MV-4-11 (cell line): Measurements from ENCODE around the gene CIRBP.

Experiments used
- DNase-seq: peaks from one replicate; lab custom pipeline; 2025; lab: John Stamatoyannopoulos, UW

CIRBP gene

GRCh38 chr19:1230783-1231489 lies 38.2 kb upstream of the CIRBP start:
- DNase-seq: no peak

GRCh38 chr19:1231729-1232637 lies 37.1 kb upstream of the CIRBP start:
- no peak for DNase-seq

- peak; percentile 33 for DNase-seq
Observed at GRCh38 chr19:1232652-1233072, 36.5 kb upstream of the CIRBP start.

DNA sequence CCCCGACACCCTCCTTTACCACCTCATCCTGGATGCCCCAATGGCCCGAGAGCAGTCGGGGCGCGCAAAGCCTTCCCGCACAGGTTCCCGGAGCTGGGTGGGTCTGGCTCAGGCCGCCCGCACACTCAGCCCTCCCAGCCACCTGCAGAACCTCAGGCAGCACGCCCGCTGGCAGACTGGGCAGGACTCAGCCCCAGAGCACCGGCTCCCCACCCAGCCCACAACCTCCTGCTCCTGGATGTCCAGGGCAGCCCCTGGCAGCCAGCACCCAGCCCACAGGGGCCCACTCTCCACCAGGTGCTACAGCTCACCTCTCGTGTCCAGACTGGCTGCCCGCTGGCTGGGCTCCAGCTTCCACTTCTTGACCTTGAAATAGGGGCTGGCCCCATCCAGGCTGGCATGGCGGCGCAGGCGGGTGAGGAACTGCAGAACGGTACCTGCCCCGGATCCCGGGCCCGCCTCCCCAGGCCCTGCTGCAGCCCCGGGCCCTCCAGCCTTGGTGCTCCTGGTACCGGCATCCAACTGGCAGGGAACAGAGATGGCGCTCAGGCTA lies 35.9 kb upstream of the CIRBP start:
- no peak for DNase-seq

- no peak for DNase-seq
Observed at GRCh38 chr19:1234051-1234954, 34.8 kb upstream of the CIRBP start.

DNA sequence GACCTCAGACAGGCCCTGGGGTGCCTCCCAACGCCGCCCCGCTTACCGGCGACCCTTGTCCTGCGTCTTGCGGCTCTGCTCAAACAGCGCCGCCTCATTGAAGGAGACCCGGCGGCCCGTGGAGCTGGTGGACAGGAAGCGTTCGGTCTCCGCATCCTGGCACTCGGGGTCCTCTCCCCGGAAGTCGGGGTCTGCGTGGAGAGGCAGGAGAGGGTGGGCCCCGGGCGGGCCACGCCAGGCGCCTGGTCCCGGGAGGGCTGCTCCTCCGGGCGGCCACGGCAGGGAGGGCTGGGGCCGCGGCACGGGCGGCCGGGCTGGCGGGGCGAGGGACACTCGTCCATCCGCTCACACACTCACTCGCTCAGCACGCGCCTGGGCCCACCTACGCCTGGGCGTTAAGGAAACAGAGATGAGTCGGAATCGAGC lies 34.2 kb upstream of the CIRBP start:
- DNase-seq: no peak

DNA sequence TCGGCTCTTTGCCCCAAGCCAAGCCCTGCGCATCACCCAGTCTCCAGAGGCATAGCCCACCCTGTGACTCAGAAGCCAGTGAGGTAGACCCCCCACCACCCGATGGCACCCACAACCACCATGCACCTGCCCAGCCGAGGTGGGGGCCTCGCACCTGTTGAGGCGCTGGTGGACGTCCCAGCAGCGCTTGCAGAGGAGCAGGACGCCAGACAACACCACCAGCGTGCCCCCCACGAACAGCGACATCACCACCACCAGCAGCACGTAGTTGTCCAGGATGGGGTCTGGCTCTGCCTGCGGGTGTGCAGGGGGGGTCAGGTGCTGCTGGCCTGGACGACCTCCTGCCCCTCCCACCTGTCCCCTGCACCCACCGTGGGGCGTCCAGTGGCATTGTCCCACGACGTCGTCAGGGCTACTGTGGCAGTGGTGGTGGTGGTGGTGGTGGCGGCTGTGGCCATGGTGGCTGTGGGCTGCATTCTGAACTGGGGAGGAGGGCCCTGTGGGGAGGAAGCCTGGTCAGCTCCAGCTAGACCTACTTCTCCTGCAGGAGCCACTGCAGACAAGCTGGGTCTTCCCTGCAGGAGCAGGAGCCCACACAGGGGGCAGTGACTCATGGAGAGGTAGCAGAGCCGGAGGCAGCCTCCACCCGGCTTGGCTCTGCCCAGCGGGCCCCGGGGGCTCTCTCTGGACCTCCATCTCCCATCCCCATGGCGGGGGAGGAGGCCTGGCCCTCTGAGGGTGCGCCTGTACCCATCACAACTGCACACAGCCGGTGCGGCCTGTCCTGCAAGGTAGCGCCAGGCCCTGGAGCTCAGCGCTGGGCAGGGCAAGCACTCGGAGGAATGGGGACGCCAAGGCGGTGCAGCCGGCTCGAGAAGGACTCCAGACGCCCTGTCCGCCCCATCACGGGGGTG lies 33.2 kb upstream of the CIRBP start:
- DNase-seq: no peak

- DNase-seq: no peak
Observed at GRCh38 chr19:1236576-1236975, 32.6 kb upstream of the CIRBP start.

DNA sequence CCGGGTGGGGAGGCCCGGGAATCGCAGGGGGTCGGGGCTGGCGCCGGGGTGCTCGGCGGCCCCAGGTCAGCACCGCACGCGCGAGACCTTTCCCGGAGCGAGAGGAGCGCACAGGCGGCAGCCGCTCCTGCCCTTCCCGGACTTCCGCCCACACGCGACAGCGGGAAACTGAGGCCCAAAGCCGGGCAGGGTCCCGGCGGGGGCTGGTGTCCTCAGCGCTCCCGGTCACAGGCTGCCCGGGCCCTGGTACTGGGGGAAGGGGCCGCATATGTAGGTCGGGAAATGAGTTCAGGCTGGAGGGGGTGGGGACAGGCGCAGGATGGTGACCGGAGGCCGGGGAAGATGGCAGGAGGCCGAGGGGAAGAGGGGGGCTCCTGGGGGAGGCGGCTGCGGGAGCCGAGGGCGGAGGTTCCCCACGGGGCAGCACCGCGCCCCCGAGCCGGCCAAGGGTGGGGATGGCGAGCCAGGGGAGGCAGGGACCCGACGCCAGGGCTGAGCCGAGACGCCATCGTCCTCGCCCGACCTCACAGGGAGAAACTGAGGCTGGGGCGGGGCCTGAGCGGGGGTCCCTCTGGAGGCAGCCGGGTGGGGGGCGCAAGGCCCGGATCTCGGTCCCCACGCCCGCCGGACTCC lies 32.0 kb upstream of the CIRBP start:
- DNase-seq: no peak

DNA sequence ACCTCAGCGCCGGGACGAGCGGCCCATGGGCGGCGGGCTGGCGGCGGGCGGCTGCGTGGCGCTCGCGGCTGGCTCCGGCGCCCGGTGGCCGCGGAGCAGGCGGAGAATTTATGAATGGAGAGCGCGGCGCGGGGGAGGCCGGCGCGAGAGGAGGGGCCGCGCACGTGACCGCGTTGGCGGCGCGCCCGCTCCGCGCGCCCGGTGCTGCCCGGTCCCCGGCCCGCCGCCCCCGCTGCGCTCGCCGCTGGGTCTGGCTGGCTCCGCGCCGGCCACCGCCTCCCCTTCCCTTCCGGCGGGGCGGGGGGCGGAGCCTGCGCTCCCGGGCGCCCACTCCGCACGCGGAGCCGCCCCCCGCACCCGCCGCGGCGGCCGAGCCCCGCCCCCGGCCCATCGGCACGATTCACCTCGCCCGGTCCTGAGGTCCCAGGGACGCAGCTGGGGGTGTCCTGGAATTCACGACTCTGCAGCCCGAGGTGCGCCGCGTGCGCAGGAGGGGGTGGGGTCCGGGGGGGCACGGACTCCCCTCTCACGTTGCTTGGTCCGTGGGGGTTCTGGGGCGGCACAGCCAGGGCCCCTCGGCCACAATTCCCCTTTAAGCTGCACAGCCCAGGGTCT lies 31.3 kb upstream of the CIRBP start, which contains the start of gene CBARP:
Gene CBARP, minus strand, starts transcription at position 252 of the 615 bp plus-strand sequence. CDS start 1,905 bp downstream, outside the sequence.
- no peak for DNase-seq

DNA sequence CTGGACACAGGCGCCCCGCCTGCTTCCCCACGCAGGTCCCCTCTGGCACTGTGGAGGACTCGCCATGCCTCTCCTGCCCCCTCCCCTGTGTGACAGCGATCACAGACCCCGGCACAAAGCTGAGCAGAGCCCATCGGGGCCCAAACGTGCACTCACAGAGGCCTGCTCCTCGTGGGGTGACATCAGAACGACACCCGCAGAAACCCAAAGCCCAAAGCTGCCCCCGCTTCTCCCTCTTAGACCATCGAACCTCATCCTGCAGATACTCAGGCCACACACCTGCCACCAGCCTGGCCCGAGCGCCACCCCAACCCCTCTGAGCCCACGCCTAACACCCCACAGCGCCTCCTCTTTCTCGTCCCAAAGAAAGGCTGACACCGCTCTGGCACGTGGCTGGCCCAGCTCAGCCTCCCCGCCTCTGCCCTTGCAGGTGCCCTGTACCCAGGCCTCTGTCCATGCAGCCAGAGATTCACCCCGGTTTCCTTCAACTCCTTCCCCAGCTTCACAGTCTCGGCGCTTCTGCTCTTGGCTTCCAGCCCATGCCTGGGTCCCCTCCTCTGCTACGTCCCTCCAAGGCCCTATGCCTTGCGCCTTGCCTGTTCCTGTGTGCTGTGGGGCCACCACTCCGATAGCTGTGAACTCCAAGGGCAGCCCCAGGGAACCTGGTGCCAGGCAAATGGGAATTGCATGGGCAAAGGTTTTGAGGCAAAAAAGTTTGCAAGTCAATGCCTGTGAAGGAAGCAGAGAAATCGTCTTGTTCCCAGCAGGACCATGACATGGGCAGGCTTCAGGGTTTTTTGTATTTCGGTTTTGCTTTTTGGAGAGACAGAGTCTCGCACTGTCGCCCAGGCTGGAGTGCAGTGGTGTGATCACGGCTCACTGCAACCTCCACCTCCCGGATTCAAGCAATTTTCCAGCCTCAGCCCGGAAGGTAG lies 30.5 kb upstream of the CIRBP start:
- DNase-seq: no peak

DNA sequence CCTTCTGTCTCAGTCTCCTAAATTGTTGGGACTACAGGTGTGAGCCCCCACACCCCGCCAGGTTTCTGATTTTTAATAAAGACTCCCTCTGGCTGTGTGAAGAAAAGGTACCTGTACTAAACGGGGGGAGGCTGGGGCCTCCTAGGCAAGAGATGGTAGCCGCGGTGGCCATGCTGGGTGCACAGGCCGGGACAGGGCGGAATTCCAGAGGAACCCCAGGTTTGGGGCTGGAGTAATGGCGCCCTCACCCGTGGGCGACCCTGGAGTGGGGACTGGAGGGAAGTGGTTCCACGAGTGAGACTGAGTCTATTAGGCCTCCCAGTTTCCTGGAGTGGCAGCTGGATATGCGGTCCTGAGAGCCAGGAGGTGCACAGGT lies 29.7 kb upstream of the CIRBP start:
- DNase-seq: no peak

DNA sequence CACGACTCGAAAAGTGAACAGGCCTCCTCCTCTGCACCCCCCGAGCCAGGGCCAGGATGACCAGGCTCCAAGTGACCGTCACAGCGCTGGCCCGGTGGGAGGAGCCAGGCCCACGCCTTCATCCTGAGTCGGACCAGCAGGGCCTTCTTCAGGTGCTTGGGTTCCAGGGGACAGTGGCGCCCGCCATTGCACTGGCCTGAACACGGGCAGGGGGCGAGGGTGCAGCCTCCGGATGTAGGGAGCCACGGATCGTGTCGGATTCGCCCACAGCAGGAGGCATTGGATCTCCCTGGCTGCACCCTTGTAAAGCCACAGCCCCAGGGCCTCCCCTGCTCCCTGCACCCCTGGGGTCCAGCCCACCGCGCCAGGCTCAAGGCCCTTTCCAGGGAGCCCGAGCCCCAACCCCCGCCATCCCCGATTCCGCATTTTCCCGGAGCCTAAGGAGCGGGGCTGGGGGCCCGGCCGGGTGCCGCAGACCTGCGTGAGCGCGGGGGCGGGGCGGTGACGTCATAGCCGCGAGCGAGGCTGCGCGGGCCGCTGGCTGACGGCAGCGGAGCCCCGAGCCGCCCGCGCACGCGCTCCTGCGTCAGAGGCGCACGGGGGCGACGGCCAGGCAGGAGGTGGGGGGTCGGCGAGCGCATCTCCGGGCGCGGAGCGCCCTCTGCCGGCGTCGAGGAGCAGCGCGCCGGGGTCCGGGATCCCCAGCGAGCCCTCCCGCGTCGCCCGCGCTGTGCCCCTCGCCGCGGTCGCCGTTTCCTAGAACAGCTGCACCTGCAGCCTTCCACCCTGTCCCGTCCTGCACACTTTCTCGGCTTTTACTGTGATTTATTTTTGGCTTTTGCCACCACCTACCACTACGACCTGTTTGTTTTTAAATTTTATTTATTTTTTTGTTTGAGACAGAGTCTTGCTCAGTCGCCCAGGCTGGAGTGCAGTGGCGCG lies 29.1 kb upstream of the CIRBP start:
- peak; percentile 84 for DNase-seq

- DNase-seq: no peak
Observed at GRCh38 chr19:1240925-1241324, 28.2 kb upstream of the CIRBP start.

DNA sequence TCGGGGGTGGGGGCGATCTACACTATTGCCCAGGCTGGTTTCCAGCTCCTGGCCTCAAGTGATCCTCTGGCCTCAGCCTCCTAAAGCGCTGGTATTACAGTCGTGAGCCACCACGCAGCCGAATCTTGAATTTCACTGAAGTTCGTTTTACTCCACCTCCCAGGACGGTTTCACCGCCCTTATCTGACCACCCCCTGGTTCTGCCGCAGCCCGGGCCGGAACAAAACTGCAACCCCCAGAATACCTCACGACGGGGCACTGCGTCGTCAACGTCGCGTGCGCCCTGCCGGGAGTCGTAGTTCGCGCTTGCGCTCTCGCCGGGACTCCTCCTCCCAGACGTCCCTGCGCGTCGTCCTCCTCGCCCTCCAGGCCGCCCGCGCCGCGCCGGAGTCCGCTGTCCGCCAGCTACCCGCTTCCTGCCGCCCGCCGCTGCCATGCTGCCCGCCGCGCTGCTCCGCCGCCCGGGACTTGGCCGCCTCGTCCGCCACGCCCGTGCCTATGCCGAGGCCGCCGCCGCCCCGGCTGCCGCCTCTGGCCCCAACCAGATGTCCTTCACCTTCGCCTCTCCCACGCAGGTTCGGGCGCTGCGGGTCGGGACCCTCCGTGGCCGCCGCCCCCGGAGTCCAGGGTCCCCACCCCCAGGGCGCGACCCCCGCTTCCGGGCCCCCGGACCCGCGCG lies 27.6 kb upstream of the CIRBP start, which contains the start of gene ATP5F1D:
Gene ATP5F1D, plus strand, starts transcription at position 335 of the 679 bp plus-strand sequence. Its CDS starts 100 bp downstream, at position 435.
- peak; percentile 95 for DNase-seq
